ENCODE results near the gene IHH. TPM values are rescaled to one million over a fixed set of nuclear protein-coding genes. Genes with fewer than 3 reads are reported as not detected.

The IHH gene
- total and polyA plus RNA-seq, 8 donors: 0.58 to 59.1 (median 11.2) TPM

DNA sequence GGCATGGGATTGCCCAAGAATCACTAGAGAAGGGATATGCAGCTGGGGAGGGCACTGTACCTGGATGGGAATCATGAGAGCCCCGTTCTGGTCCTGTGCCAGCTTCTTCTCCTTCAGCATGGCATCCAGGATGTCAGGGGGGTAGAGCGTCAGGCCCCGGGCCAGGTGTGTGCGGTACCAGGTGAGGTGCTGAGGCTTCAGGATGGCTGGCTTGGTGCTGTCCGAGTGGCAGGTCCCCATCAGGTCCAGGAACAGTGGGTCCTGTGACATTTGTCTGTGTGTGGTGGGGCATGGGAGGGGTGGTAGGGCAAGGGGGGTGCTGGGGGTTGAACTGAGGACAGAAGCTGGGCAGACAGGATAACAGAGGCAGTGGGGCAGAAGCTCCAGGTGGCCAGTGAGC is 32.6 kb downstream of the IHH start:
- no peaks in the 10 kb centered on the region for H3K4me1 ChIP-seq
- H3K36me3 ChIP-seq: no peaks in the 10 kb centered on the region
- intact Hi-C loops (cut with DNase I; ENCODE audit: low total_unique reads): loop anchor here (10.0 kb wide), 2 partner anchors 127 to 277 kb away; partner anchors contain the start of gene PTPRN
- no peak for TF ChIP-seq POLR2A (IDR thresholded peaks at IDR 0.05)
- TF ChIP-seq POLR2AphosphoS5 (IDR thresholded peaks at IDR 0.05): no peak
- no peak for TF ChIP-seq EP300 (IDR thresholded peaks at IDR 0.05)
- TF ChIP-seq, protein P1, sequence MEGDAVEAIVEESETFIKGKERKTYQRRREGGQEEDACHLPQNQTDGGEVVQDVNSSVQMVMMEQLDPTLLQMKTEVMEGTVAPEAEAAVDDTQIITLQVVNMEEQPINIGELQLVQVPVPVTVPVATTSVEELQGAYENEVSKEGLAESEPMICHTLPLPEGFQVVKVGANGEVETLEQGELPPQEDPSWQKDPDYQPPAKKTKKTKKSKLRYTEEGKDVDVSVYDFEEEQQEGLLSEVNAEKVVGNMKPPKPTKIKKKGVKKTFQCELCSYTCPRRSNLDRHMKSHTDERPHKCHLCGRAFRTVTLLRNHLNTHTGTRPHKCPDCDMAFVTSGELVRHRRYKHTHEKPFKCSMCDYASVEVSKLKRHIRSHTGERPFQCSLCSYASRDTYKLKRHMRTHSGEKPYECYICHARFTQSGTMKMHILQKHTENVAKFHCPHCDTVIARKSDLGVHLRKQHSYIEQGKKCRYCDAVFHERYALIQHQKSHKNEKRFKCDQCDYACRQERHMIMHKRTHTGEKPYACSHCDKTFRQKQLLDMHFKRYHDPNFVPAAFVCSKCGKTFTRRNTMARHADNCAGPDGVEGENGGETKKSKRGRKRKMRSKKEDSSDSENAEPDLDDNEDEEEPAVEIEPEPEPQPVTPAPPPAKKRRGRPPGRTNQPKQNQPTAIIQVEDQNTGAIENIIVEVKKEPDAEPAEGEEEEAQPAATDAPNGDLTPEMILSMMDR (IDR thresholded peaks at IDR 0.05): no peak
- H3K4me3 ChIP-seq: no peak overlapping the region
- 69 to 81% (median 76%) methylated on average over 5 of the region's 5 CpGs for WGBS, 5 donors
- no peak overlapping the region for H3K27ac ChIP-seq
- H3K9me3 ChIP-seq: no peaks in the 10 kb centered on the region
- DNase-seq: no peak
- peaks cover 0 to 55% (median 6%) of the 10 kb centered on the region in 3 donors for H3K27me3 ChIP-seq

- no peak overlapping the region for H3K4me3 ChIP-seq
- H3K36me3 ChIP-seq: no peaks in the 10 kb centered on the region
- peaks cover 0 to 51% (median 6%) of the 10 kb centered on the region in 3 donors for H3K27me3 ChIP-seq
- intact Hi-C loops (cut with DNase I; ENCODE audit: low total_unique reads): loop anchor here (10.0 kb wide), 2 partner anchors 127 to 277 kb away; partner anchors contain the start of gene PTPRN
- no peak for DNase-seq
- TF ChIP-seq EP300 (IDR thresholded peaks at IDR 0.05) (no peak), POLR2AphosphoS5 (IDR thresholded peaks at IDR 0.05) (no peak), POLR2A (IDR thresholded peaks at IDR 0.05) (no peak)
- TF ChIP-seq, protein P1 (IDR thresholded peaks at IDR 0.05): no peak
- no peaks in the 10 kb centered on the region for H3K9me3 ChIP-seq
- H3K27ac ChIP-seq: no peak overlapping the region
- H3K4me1 ChIP-seq: no peaks in the 10 kb centered on the region
- WGBS, 5 donors: 87 to 96% (median 94%) methylated on average over 22 of the region's 22 CpGs
Measured at GRCh38 chr2:219027511-219028055, 33.1 kb downstream of the IHH start.

- intact Hi-C loops (cut with DNase I; ENCODE audit: low total_unique reads): loop anchor here (10.0 kb wide), 2 partner anchors 128 to 278 kb away; partner anchors contain the start of gene PTPRN
- H3K4me1 ChIP-seq: no peaks in the 10 kb centered on the region
- no peak for DNase-seq
- no peak overlapping the region for H3K4me3 ChIP-seq
- TF ChIP-seq POLR2A (IDR thresholded peaks at IDR 0.05): no peak
- TF ChIP-seq, protein P1 (IDR thresholded peaks at IDR 0.05): no peak
- no peak for TF ChIP-seq POLR2AphosphoS5 (IDR thresholded peaks at IDR 0.05)
- TF ChIP-seq EP300 (IDR thresholded peaks at IDR 0.05): no peak
- H3K27ac ChIP-seq: no peak overlapping the region
- H3K27me3 ChIP-seq: peaks cover 0 to 51% (median 6%) of the 10 kb centered on the region in 3 donors
- H3K9me3 ChIP-seq: no peaks in the 10 kb centered on the region
- 83 to 92% (median 86%) methylated on average over 4 to 7 of the region's 7 CpGs for WGBS, 5 donors
- H3K36me3 ChIP-seq: no peaks in the 10 kb centered on the region
Measured at GRCh38 chr2:219026946-219027345, 33.8 kb downstream of the IHH start.

GRCh38 chr2:219025637-219026585 is 34.8 kb downstream of the IHH start:
- no peak for DNase-seq
- Histone ChIP-seq H3K4me1 (no peaks in the 10 kb centered on the region), H3K27me3 (peaks cover 0 to 50% (median 5%) of the 10 kb centered on the region in 3 donors), H3K36me3 (no peaks in the 10 kb centered on the region), H3K9me3 (no peaks in the 10 kb centered on the region), H3K4me3 (no peak overlapping the region), H3K27ac (no peak overlapping the region)
- TF ChIP-seq POLR2AphosphoS5 (IDR thresholded peaks at IDR 0.05): no peak
- no peak for TF ChIP-seq POLR2A (IDR thresholded peaks at IDR 0.05)
- TF ChIP-seq, protein P1 (IDR thresholded peaks at IDR 0.05): no peak
- TF ChIP-seq EP300 (IDR thresholded peaks at IDR 0.05): no peak
- intact Hi-C loops (cut with DNase I; ENCODE audit: low total_unique reads): loop anchor here (10.0 kb wide), 2 partner anchors 129 to 279 kb away; partner anchors contain the start of gene PTPRN
- WGBS, 5 donors: 80 to 91% (median 87%) methylated on average over 14 to 18 of the region's 18 CpGs

Data from stomach (tissue), 9 donors.